NCI-H146 treated with DMSO at 0.1 percent for 48 hours (cell line): ENCODE data around the gene COQ4.

Experiments used
- DNase-seq: peaks from one replicate; lab custom pipeline; 2025; ENCODE audit not compliant: unreplicated experiment; lab: John Stamatoyannopoulos, UW

COQ4 gene

GRCh38 chr9:128372188-128372641 is 49.6 kb downstream of the COQ4 start:
- DNase-seq, result no peak

GRCh38 chr9:128372784-128373183 is 50.1 kb downstream of the COQ4 start:
- DNase-seq, result no peak

DNA sequence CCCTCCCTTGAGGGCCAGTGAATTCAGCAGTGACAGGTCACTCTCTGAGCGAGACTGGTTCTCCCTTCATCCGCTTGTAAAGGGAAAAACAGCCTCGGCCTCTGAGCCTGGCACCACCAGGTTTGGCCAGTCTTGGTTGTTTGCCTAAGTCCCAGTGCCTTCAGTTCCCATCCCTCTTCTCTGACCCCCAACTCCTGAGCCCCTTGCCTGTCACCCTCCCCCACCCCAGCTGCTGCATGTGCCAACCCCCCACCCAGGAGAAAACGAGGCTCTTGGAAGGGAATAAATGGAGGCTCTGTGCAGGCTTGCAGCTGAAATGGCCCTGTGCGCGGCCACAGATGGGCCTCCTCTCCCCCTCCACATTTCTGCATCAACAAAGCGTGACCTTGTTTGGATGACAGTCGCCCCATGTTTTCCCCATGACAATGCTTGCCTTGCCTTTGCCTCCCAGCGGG is 51.6 kb downstream of the COQ4 start:
- DNase-seq, result no peak

DNA sequence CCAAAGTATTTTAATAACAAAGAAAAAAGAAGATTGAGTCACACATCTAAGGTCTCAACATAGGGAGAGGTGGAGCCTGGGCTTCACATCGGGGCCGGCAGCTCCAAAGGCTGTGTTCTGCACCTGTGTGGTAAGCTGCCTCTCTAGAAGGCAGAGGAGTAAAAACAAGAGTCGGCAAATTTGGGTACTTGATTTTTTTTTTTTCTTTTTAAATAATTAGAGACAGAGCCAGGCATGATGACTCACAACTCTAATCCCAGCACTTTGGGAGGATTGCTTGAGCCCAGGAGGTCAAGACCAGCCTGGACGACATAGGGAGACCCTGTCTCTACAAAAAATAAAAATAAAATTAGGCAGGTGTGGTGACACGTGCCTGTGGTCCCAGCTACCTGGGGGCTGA is 53.2 kb downstream of the COQ4 start:
- no peak for DNase-seq

- DNase-seq, result no peak
Measured at GRCh38 chr9:128382261-128382660, 59.6 kb downstream of the COQ4 start.

- no peak for DNase-seq
Measured at GRCh38 chr9:128383007-128383753, 60.5 kb downstream of the COQ4 start.
